ENCODE measurements around the gene UTS2B. TPM values are rescaled to one million over a fixed set of nuclear protein-coding genes. Genes with fewer than 3 reads are reported as not detected.

Gene UTS2B
- total and polyA plus RNA-seq, 2 of the 13 experiments (the other 11 are each of a cell fraction or from before 2014, with no cell fraction given) = 0.03 to 0.46 TPM

- no peak for TF ChIP-seq ZFP91 (CRISPR knock-in tag; IDR thresholded peaks at IDR 0.05; ENCODE audit: borderline replicate concordance)
- no peak for TF ChIP-seq TBX3 (IDR thresholded peaks at IDR 0.05; ENCODE audit: borderline replicate concordance)
- peak; percentile 44; the same call in 1 of the 2 replicates for TF ChIP-seq ZNF678 (CRISPR knock-in tag; IDR thresholded peaks at IDR 0.05)
- no peak for TF ChIP-seq HMG20A (CRISPR knock-in tag; IDR thresholded peaks at IDR 0.05; ENCODE audit: borderline replicate concordance)
- TF ChIP-seq CTCF (CRISPR knock-in tag; IDR thresholded peaks at IDR 0.05) = peak; percentile 40
- no peak for TF ChIP-seq NFIC (IDR thresholded peaks at IDR 0.05; ENCODE audit: low read length)
- TF ChIP-seq ARNTL (CRISPR knock-in tag; IDR thresholded peaks at IDR 0.05) = peak; percentile 74
- no peak; the same call in 1 of the 2 replicates for TF ChIP-seq ATF7-NPFF (CRISPR knock-in tag; IDR thresholded peaks at IDR 0.05; ENCODE audit: low read depth)
- no peak for TF ChIP-seq ZNF383 (CRISPR knock-in tag; IDR thresholded peaks at IDR 0.05; ENCODE audit: borderline replicate concordance)
- 0 out of 2 replicates have a peak, but pooled peaks have one; percentile 60 for TF ChIP-seq HIC2 (CRISPR knock-in tag; IDR thresholded peaks at IDR 0.05; ENCODE audit: low read depth)
- TF ChIP-seq ATF2 (CRISPR knock-in tag; IDR thresholded peaks at IDR 0.05) = peak; percentile 81; the same call in 1 of the 2 replicates
- TF ChIP-seq ZNF792 (CRISPR knock-in tag; IDR thresholded peaks at IDR 0.05) = peak; percentile 77; the same call in 1 of the 2 replicates
- TF ChIP-seq ATAD3A (CRISPR knock-in tag; IDR thresholded peaks at IDR 0.05) = no peak
- TF ChIP-seq RBFOX2 (IDR thresholded peaks at IDR 0.05; ENCODE audit: low read depth, low read length) = peak; percentile 92
- TF ChIP-seq SSRP1 (CRISPR knock-in tag; IDR thresholded peaks at IDR 0.05) = no peak
- no peak for TF ChIP-seq MNT (IDR thresholded peaks at IDR 0.05)
- TF ChIP-seq DPF2 (CRISPR knock-in tag; IDR thresholded peaks at IDR 0.05; ENCODE audit: borderline replicate concordance, low read depth) = no peak
- TF ChIP-seq NKX3-1 (CRISPR knock-in tag; IDR thresholded peaks at IDR 0.05) = no peak
- TF ChIP-seq ZNF432 (CRISPR knock-in tag; IDR thresholded peaks at IDR 0.05; ENCODE audit: borderline replicate concordance) = no peak
- TF ChIP-seq SALL1 (CRISPR knock-in tag; IDR thresholded peaks at IDR 0.05) = peak; percentile 85
- TF ChIP-seq SRSF4 (IDR thresholded peaks at IDR 0.05; ENCODE audit: low read depth, low read length, poor library complexity, severe bottlenecking) = no peak
- TF ChIP-seq ZBTB8A (CRISPR knock-in tag; IDR thresholded peaks at IDR 0.05; ENCODE audit: borderline replicate concordance, low read depth) = no peak
Observed at GRCh38 chr3:191328962-191329653, 1.2 kb downstream of the UTS2B start, which contains the start of gene CCDC50 (continued).
